Measurements from ENCODE around the gene COQ7.

COQ7 gene

GRCh38 chr16:19086322-19087199 lies 19.1 kb downstream of the COQ7 start:
- peak; percentile 60 to 83 for DNase-seq

- no peak for DNase-seq
These were observed 21.0 kb downstream of the COQ7 start for GRCh38 chr16:19088341-19088916.

GRCh38 chr16:19089410-19089955 lies 22.1 kb downstream of the COQ7 start:
- DNase-seq = no peak

- no peak for DNase-seq
These were observed 23.5 kb downstream of the COQ7 start for GRCh38 chr16:19090916-19091315.

GRCh38 chr16:19092653-19093410 lies 25.4 kb downstream of the COQ7 start:
- no peak for DNase-seq

GRCh38 chr16:19093631-19094541 lies 26.5 kb downstream of the COQ7 start:
- no peak for DNase-seq

GRCh38 chr16:19094542-19095365 lies 27.3 kb downstream of the COQ7 start:
- DNase-seq = no peak

- DNase-seq = no peak
These were observed 28.2 kb downstream of the COQ7 start for GRCh38 chr16:19095654-19096053.

GRCh38 chr16:19098173-19098572 lies 30.8 kb downstream of the COQ7 start:
- no peak for DNase-seq

GRCh38 chr16:19102187-19102872 lies 34.9 kb downstream of the COQ7 start:
- DNase-seq = no peak

GRCh38 chr16:19104607-19105006 lies 37.2 kb downstream of the COQ7 start:
- no peak for DNase-seq

- no peak for DNase-seq
These were observed 37.7 kb downstream of the COQ7 start for GRCh38 chr16:19105131-19105530.

GRCh38 chr16:19105891-19106624 lies 38.6 kb downstream of the COQ7 start:
- DNase-seq = no peak

GRCh38 chr16:19106625-19107020 lies 39.2 kb downstream of the COQ7 start:
- no peak for DNase-seq

GRCh38 chr16:19108409-19109287 lies 41.2 kb downstream of the COQ7 start:
- no peak for DNase-seq

- no peak for DNase-seq
These were observed 41.9 kb downstream of the COQ7 start for GRCh38 chr16:19109288-19109664.

GRCh38 chr16:19110537-19111360 lies 43.3 kb downstream of the COQ7 start:
- DNase-seq = no peak

GRCh38 chr16:19112099-19112407 lies 44.6 kb downstream of the COQ7 start:
- DNase-seq = no peak

Measured in stimulated activated CD4-positive, alpha-beta T cell treated with anti-CD3 and anti-CD28 coated beads, Interleukin-4, amount 100 ng/mL, for 4 hours (primary cell).